K562 (cell line): ENCODE measurements around the gene KIF26B. TPM values are rescaled to one million over a fixed set of nuclear protein-coding genes. Genes with fewer than 3 reads are reported as not detected.
A peak's percentile ranks its signal among the peaks of the same experiment; 100 is the strongest.

Source experiments
- C11orf30 ChIP-seq: fragments of 450-650 bp; IDR thresholded peaks from 2 replicates; pipeline ENCODE4 v1.6.1; 2016; ENCODE audit warnings: low read depth, mild to moderate bottlenecking
- CBFA2T2 ChIP-seq: fragments of 450-650 bp; conservative IDR thresholded peaks from 2 replicates; pipeline ENCODE4 v1.6.1; 2017; ENCODE audit warnings: mild to moderate bottlenecking
- CBFB ChIP-seq: sonication (generic); formaldehyde crosslinking; IDR thresholded peaks from 2 replicates; pipeline ENCODE4 v1.4.0; 2020; ENCODE audit warnings: mild to moderate bottlenecking, missing genetic modification reagents
- CHD2 ChIP-seq: IDR thresholded peaks from 2 replicates; pipeline ENCODE4 v1.6.1; 2011; ENCODE audit warnings: low read depth, low read length
- EGR1 ChIP-seq: fragments of 450-650 bp; conservative IDR thresholded peaks from 2 replicates; pipeline ENCODE4 v1.6.1; 2017; ENCODE audit warnings: mild to moderate bottlenecking
- EZH2 ChIP-seq: IDR thresholded peaks from 2 replicates; pipeline ENCODE4 v1.6.1; 2012; ENCODE audit warnings: low read depth, mild to moderate bottlenecking, inconsistent platforms, low read length, borderline replicate concordance
- GATA2 ChIP-seq: sonication (generic); formaldehyde crosslinking; IDR thresholded peaks from 2 replicates; pipeline ENCODE4 v1.4.0; 2020; ENCODE audit warnings: mild to moderate bottlenecking, missing genetic modification reagents
- KDM1A ChIP-seq, 2 experiments: fragments of 450-650 bp; IDR thresholded peaks; 2 replicates each; pipeline ENCODE4 v1.6.1; 2016; ENCODE audit warnings: mild to moderate bottlenecking in 2 of 2
- SIN3B ChIP-seq: fragments of 450-650 bp; IDR thresholded peaks from 2 replicates; pipeline ENCODE4 v1.6.1; 2017; ENCODE audit warnings: low read depth, mild to moderate bottlenecking, moderate library complexity
- SREBF2 ChIP-seq: sonication (generic); formaldehyde crosslinking; IDR thresholded peaks from 2 replicates; pipeline ENCODE4 v1.4.0; 2020; ENCODE audit warnings: mild to moderate bottlenecking, missing genetic modification reagents
- TAF15 ChIP-seq: fragments of 200-400 bp; formaldehyde crosslinking; IDR thresholded peaks from 2 replicates; pipeline ENCODE4 v1.6.1; 2017; ENCODE audit warnings: mild to moderate bottlenecking, low read depth, low read length, moderate library complexity
- VEZF1 ChIP-seq: fragments of 200-800 bp; sonication (Bioruptor generic); IDR thresholded peaks from 2 replicates; pipeline ENCODE4 v1.6.1; 2017; ENCODE audit warnings: missing genetic modification characterization, missing compliant biosample characterization
- XRCC3 ChIP-seq: fragments of 450-650 bp; IDR thresholded peaks from 2 replicates; pipeline ENCODE4 v1.6.1; 2017; ENCODE audit warnings: mild to moderate bottlenecking, moderate library complexity
- ZNF263 ChIP-seq: sonication (generic); formaldehyde crosslinking; IDR thresholded peaks from 2 replicates; pipeline ENCODE4 v1.8.0; 2022; ENCODE audit warnings: mild to moderate bottlenecking, missing genetic modification reagents, borderline replicate concordance
- ZNF316 ChIP-seq: fragments of 450-650 bp; IDR thresholded peaks from 2 replicates; pipeline ENCODE4 v1.6.1; 2016
- ZNF79 ChIP-seq: fragments of 250-450 bp; sonication (Bioruptor Pico); IDR thresholded peaks from 2 replicates; pipeline ENCODE4 v1.4.0; 2020; ENCODE audit warnings: low read depth, mild to moderate bottlenecking, moderate library complexity
- polyA plus RNA-seq, 8 experiments: library from polyadenylated mRNA; depleted of rRNA in 4 of 8; stranded (reverse) in 5 of 8; unstranded in 3 of 8; fragments of >200 nt; fragmentation: Nextera tagmentation in 2 of 8; fragmentation: Illumina TruSeq in 1 of 8; extraction: Ambion mirVana in 2 of 8; extraction: Trizol in 1 of 8; gene quantifications; 2 replicates each; pipeline versions ENCODE4 v1.2.1 to v1.2.3, GENCODE V29; 2011 to 2014; ENCODE audit warnings: inconsistent platforms in 1 of 8, missing spikeins in 1 of 8
- total RNA-seq, 7 experiments: library from RNA; depleted of rRNA in 6 of 7; stranded (reverse); fragments of >200 nt in 6 of 7; fragmentation: Illumina TruSeq in 2 of 7; extraction: Trizol in 2 of 7; gene quantifications; 2 replicates each; pipeline versions ENCODE4 v1.2.1 to v1.2.3, GENCODE V29; 2011 to 2021; ENCODE audit warnings: low replicate concordance in 1 of 7
- TF ChIP-seq, protein P1 (sequence below): fragments of 250-450 bp; sonication (Bioruptor Pico); IDR thresholded peaks from 2 replicates; pipeline ENCODE4 v1.8.0; 2022; ENCODE audit warnings: inconsistent platforms
- TF ChIP-seq, protein P2 (sequence below): fragments of 200-800 bp; sonication (Bioruptor generic); IDR thresholded peaks from 2 replicates; pipeline ENCODE4 v1.6.1; 2017; ENCODE audit warnings: missing genetic modification characterization, missing compliant biosample characterization
- TF ChIP-seq, protein P3 (sequence below): fragments of 450-650 bp; IDR thresholded peaks from 2 replicates; pipeline ENCODE4 v1.6.1; 2016

The KIF26B gene
- total and polyA plus RNA-seq, 9 of the 15 experiments (the other 6 are each of a cell fraction or from before 2014, with no cell fraction given): 0.02 to 0.08 (median 0.03) TPM; not detected in 6

GRCh38 chr1:245512980-245513578 lies 358.3 kb downstream of the KIF26B start (continued):
- no peak for TF ChIP-seq CBFB (CRISPR knock-in tag)
- TF ChIP-seq GATA2 (CRISPR knock-in tag): no peak
- TF ChIP-seq, protein P1, sequence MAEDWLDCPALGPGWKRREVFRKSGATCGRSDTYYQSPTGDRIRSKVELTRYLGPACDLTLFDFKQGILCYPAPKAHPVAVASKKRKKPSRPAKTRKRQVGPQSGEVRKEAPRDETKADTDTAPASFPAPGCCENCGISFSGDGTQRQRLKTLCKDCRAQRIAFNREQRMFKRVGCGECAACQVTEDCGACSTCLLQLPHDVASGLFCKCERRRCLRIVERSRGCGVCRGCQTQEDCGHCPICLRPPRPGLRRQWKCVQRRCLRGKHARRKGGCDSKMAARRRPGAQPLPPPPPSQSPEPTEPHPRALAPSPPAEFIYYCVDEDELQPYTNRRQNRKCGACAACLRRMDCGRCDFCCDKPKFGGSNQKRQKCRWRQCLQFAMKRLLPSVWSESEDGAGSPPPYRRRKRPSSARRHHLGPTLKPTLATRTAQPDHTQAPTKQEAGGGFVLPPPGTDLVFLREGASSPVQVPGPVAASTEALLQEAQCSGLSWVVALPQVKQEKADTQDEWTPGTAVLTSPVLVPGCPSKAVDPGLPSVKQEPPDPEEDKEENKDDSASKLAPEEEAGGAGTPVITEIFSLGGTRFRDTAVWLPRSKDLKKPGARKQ (CRISPR knock-in tag): no peak
- TF ChIP-seq EGR1: peak; percentile 52
- peak; percentile 83 for TF ChIP-seq C11orf30
- TF ChIP-seq, protein P2, sequence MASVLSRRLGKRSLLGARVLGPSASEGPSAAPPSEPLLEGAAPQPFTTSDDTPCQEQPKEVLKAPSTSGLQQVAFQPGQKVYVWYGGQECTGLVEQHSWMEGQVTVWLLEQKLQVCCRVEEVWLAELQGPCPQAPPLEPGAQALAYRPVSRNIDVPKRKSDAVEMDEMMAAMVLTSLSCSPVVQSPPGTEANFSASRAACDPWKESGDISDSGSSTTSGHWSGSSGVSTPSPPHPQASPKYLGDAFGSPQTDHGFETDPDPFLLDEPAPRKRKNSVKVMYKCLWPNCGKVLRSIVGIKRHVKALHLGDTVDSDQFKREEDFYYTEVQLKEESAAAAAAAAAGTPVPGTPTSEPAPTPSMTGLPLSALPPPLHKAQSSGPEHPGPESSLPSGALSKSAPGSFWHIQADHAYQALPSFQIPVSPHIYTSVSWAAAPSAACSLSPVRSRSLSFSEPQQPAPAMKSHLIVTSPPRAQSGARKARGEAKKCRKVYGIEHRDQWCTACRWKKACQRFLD: no peak
- no peak for TF ChIP-seq SIN3B
- TF ChIP-seq ZNF79: no peak
- TF ChIP-seq KDM1A (IDR thresholded peaks at IDR 0.05): no peak
- no peak for TF ChIP-seq XRCC3
- peak; percentile 94 for TF ChIP-seq ZNF316
- peak; percentile 89 for TF ChIP-seq ZNF263 (CRISPR knock-in tag)
- no peak for TF ChIP-seq EZH2
- TF ChIP-seq, protein P3, sequence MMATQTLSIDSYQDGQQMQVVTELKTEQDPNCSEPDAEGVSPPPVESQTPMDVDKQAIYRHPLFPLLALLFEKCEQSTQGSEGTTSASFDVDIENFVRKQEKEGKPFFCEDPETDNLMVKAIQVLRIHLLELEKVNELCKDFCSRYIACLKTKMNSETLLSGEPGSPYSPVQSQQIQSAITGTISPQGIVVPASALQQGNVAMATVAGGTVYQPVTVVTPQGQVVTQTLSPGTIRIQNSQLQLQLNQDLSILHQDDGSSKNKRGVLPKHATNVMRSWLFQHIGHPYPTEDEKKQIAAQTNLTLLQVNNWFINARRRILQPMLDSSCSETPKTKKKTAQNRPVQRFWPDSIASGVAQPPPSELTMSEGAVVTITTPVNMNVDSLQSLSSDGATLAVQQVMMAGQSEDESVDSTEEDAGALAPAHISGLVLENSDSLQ: peak; percentile 63
- TF ChIP-seq SREBF2 (CRISPR knock-in tag): no peak
- no peak for TF ChIP-seq CBFA2T2
- no peak for TF ChIP-seq TAF15
- TF ChIP-seq CHD2: peak; percentile 49
- peak; percentile 81 for TF ChIP-seq VEZF1 (CRISPR knock-in tag)
